Activated CD8-positive, alpha-beta T cell treated with anti-CD3 and anti-CD28 coated beads for 36 hours (primary cell): ENCODE data around the gene CCDC175. TPM values are rescaled to one million over a fixed set of nuclear protein-coding genes. Genes with fewer than 3 reads are reported as not detected.
A peak's percentile ranks its signal among the peaks of the same experiment; 100 is the strongest.

Experiments used
- ATAC-seq: fragments of 200-7000 bp; cut with Tn5 transposase; one replicate; pipeline ENCODE4 v1.10.0; 2021; ENCODE audit warnings: mild to moderate bottlenecking, moderate library complexity
- CTCF ChIA-PET: fragments of 350-600 bp; sonication (Branson Sonifier 250); formaldehyde crosslinking; loops from one replicate; lab custom pipeline; 2021; ENCODE audit warnings: antibody characterized with exemption; lab: Charles Lee
- POLR2A ChIA-PET: fragments of 350-600 bp; sonication (Branson Sonifier 250); formaldehyde crosslinking; loops from one replicate; lab custom pipeline; 2021; ENCODE audit warnings: antibody characterized with exemption; lab: Charles Lee
- DNase-seq: peaks from one replicate; pipeline ENCODE4 v3.0.0-alpha.2; 2020
- H3K27ac Mint-ChIP-seq: one replicate; pipeline ENCODE4 v1.8.0; 2021; ENCODE audit warnings: mild to moderate bottlenecking, mixed read lengths
- H3K27me3 Mint-ChIP-seq: one replicate; pipeline ENCODE4 v1.8.0; 2021; ENCODE audit warnings: mixed read lengths
- H3K36me3 Mint-ChIP-seq: one replicate; pipeline ENCODE4 v1.8.0; 2021; ENCODE audit warnings: low read depth, mixed read lengths
- H3K4me1 Mint-ChIP-seq: one replicate; pipeline ENCODE4 v1.8.0; 2021; ENCODE audit warnings: low read depth, mixed read lengths
- H3K4me3 Mint-ChIP-seq: one replicate; pipeline ENCODE4 v1.8.0; 2021; ENCODE audit warnings: mild to moderate bottlenecking, moderate library complexity, mixed read lengths
- H3K9me3 Mint-ChIP-seq: one replicate; pipeline ENCODE4 v1.8.0; 2021; ENCODE audit warnings: mixed read lengths
- intact Hi-C: fragments of 100-400 bp; cut with micrococcal nuclease; formaldehyde crosslinking; loops from one replicate; pipeline ENCODE4 v1.10.0; 2022
- total RNA-seq, 2 experiments: library from RNA; stranded (reverse); gene quantifications; one replicate each; pipeline ENCODE4 v1.2.3, GENCODE V29; 2021
- TF ChIP-seq, protein P1 (sequence below): fragments of 200-600 bp; IDR thresholded peaks from one replicate; pipeline ENCODE4 v1.8.0; 2022; ENCODE audit warnings: antibody characterized with exemption, mild to moderate bottlenecking

CCDC175 gene
- total RNA-seq, 2 experiments from 2014 or later = not detected

DNA sequence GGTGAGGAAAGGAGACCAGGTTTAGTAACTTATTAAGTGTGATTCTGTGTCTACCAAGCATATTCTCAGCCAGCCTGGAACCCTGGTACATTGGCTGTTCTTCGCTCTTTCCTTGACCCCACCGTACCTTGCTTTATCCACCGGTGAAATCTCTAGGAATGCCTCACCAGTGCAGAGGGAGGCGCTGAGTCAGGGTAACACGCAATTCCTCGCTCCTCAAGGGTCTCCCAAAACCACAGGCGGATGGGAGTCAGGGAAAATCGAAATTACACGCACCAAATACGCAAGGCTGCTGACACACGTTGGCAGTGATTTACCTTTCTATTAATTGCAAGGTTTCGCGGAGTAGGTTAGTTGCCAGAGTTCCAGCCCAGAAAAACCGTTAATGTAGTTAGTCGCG is 93.2 kb downstream of the CCDC175 start:
- TF ChIP-seq, protein P1, sequence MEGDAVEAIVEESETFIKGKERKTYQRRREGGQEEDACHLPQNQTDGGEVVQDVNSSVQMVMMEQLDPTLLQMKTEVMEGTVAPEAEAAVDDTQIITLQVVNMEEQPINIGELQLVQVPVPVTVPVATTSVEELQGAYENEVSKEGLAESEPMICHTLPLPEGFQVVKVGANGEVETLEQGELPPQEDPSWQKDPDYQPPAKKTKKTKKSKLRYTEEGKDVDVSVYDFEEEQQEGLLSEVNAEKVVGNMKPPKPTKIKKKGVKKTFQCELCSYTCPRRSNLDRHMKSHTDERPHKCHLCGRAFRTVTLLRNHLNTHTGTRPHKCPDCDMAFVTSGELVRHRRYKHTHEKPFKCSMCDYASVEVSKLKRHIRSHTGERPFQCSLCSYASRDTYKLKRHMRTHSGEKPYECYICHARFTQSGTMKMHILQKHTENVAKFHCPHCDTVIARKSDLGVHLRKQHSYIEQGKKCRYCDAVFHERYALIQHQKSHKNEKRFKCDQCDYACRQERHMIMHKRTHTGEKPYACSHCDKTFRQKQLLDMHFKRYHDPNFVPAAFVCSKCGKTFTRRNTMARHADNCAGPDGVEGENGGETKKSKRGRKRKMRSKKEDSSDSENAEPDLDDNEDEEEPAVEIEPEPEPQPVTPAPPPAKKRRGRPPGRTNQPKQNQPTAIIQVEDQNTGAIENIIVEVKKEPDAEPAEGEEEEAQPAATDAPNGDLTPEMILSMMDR = no peak
- peaks cover 52% of the 10 kb centered on the region for H3K4me1 Mint-ChIP-seq
- no peaks in the 10 kb centered on the region for H3K9me3 Mint-ChIP-seq
- H3K27me3 Mint-ChIP-seq = no peaks in the 10 kb centered on the region
- peaks cover 30% of the 10 kb centered on the region for H3K36me3 Mint-ChIP-seq
- H3K27ac Mint-ChIP-seq = peak overlapping the region; percentile 88
- no peak for ATAC-seq
- DNase-seq = no peak
- ChIA-PET CTCF (interaction anchor here (0.7 to 1.9 kb wide), 5 partner anchors 13 to 294 kb away, joined by 3 to 11 read pairs (median 3); partner anchors contain the start of gene DAAM1), POLR2A (interaction anchor here (0.9 to 2.9 kb wide), 5 partner anchors 10 to 295 kb away, joined by 3 to 15 read pairs (median 3); partner anchors contain the start of gene DAAM1)
- intact Hi-C loops = no loop called here
- H3K4me3 Mint-ChIP-seq = peak overlapping the region; percentile 88

DNA sequence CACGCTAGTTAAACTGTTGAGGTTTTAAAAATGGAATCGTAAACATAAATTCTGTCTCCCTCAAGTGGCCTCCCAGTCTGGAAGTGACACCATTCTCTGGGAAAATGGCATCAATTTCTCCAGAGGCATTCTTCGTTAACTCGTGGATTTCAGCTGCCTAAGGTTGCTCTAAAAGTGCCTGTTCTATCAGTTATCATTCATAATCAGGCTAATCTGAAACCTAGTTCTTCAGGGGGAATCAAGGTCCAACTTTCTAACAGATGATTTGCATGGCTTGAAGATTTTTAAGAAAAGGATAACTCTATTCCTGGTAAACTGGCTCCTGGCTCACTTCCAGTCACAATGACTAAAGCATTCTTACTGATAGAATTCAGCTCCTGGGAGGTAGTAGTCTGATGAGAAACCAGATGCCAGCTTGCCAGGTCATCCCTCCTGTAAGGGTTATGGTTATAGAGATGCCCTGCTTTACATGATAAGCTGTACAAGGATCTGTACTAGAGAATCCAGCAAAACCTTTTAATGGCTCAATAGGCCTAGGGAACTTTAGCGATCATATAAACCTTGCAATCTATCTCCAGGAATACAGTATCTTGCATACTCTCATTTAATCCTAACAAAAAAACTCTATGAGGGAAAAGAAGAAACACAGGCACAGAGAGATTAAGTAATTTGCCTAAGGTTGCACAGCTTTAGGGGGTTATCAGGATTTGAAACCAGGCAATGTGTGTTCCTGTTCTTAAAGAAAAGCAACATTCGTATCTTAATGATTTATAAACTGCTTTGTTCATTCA is 93.9 kb downstream of the CCDC175 start:
- peaks cover 29% of the 10 kb centered on the region for H3K36me3 Mint-ChIP-seq
- intact Hi-C loops = no loop called here
- ATAC-seq (no peak), DNase-seq (no peak)
- H3K4me3 Mint-ChIP-seq = peak overlapping the region; percentile 88
- POLR2A ChIA-PET = interaction anchor here (1.0 to 2.9 kb wide), 3 partner anchors 9 to 294 kb away, joined by 3 to 15 read pairs (median 3); partner anchors contain the start of gene DAAM1
- H3K9me3 Mint-ChIP-seq = no peaks in the 10 kb centered on the region
- CTCF ChIA-PET = interaction anchor here (0.7 to 1.3 kb wide), 2 partner anchors 8 to 16 kb away, joined by 3 read pairs; no protein-coding TSS in a partner anchor
- TF ChIP-seq, protein P1 = no peak
- no peaks in the 10 kb centered on the region for H3K27me3 Mint-ChIP-seq
- peaks cover 49% of the 10 kb centered on the region for H3K4me1 Mint-ChIP-seq
- H3K27ac Mint-ChIP-seq = peak overlapping the region; percentile 88

DNA sequence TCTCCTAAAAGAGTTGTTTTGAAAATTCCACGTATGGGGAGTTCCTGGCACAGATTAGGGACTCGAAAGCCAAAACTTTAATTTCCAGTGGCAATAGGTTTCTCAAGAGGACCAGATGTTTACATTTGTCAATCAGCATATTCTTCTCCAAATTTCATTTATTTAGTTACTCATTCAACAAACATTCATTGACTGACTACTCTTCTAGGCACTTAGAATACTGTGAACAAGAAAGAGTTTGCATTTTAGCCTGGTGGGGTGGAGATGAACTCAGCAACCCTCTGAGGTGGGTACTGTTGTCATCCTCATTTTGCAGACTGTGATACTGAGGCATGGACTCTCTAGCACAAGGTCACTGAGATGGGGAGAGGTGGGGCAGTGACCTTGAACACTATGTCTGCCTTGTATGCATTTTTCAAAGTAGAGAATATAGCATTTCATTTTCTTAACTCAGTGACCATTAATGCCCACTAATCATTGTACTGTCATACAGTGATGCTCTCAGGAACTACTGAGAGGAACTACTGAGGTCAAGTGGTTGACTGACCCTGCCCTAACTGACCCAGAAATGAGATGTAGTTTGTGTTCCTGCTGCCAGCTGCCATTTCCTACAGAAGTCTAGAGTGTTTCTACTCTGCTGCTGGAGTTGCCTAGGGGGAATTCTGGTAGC is 94.6 kb downstream of the CCDC175 start:
- CTCF ChIA-PET = interaction anchor here (0.7 to 1.3 kb wide), 2 partner anchors 7 to 15 kb away, joined by 3 read pairs; no protein-coding TSS in a partner anchor
- intact Hi-C loops = no loop called here
- DNase-seq (no peak), ATAC-seq (no peak)
- Mint-ChIP-seq H3K9me3 (no peaks in the 10 kb centered on the region), H3K36me3 (peaks cover 30% of the 10 kb centered on the region), H3K4me1 (peaks cover 50% of the 10 kb centered on the region), H3K4me3 (peak overlapping the region; percentile 88), H3K27me3 (no peaks in the 10 kb centered on the region), H3K27ac (peak overlapping the region; percentile 30)
- TF ChIP-seq, protein P1 = no peak
- POLR2A ChIA-PET = interaction anchor here (2.9 kb wide), 1 partner anchor 8 kb away, joined by 15 read pairs; no protein-coding TSS in a partner anchor

DNA sequence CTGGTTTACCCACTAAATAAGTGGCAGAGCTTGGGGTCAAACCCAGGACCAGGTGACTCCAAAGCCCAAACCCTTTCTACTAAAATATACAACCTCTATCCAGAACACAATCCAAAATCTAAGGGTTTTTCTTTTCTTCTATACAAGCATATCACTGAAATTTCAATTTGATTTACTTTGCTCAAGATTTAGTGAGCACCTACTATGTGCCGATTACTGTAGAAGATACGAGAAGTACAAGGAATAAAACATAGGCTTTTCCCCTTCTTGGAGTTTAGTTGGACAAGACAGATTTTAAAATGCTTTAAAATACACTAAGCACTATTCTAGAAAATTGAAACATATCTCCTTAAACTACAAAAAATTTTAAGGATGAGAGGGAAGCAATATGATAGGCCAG is 95.2 kb downstream of the CCDC175 start:
- POLR2A ChIA-PET = no interaction called here
- no peak overlapping the region for H3K27ac Mint-ChIP-seq
- CTCF ChIA-PET = no interaction called here
- H3K36me3 Mint-ChIP-seq = peaks cover 36% of the 10 kb centered on the region
- H3K4me3 Mint-ChIP-seq = peak overlapping the region; percentile 88
- no peaks in the 10 kb centered on the region for H3K27me3 Mint-ChIP-seq
- TF ChIP-seq, protein P1 = no peak
- intact Hi-C loops = no loop called here
- no peak for DNase-seq
- H3K9me3 Mint-ChIP-seq = no peaks in the 10 kb centered on the region
- peaks cover 50% of the 10 kb centered on the region for H3K4me1 Mint-ChIP-seq
- no peak for ATAC-seq
